ENCODE data around the gene CCDC17. TPM values are rescaled to one million over a fixed set of nuclear protein-coding genes. Genes with fewer than 3 reads are reported as not detected.

The CCDC17 gene
- total RNA-seq, 4 donors from 2014 or later, result 1.2 to 4.7 (median 1.6) TPM

DNA sequence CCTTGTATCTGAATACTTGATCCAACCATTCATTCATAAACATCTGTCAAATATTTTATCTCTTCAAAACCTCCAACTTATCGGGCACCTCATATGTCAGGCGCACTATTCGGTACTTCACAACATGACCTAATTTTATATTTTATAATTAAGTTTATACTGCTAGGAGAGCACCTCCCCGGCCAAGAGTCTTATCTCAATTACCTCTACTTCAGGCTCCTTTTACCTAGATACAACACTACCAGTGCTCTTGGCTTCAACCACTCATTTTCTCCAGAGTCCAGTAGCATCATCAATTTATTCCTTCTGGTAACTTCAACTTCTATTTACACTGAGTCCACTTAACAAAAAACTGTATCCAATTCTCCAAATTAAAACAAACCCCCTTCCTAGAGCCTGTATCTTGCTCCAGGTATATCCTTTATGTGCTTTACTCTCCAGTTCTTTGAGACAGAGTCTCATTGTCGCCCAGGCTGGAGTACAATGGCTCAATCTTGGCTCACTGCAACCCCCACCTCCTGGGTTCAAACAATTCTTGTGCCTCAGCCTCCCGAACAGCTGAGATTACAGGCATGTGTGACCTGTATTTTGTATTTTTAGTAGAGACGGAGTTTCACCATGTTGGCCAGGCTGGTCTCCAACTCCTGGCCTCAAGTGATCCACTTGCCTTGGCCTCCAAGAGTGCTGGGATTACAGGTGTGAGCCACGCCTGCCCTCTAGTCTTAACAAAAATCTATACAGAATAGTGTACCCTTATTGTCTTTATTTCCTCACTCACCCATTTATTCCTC, 43.7 kb upstream of the CCDC17 start:
- ATAC-seq, result no peak
- H3K27me3 ChIP-seq, result no peaks in the 10 kb centered on the region
- H3K4me3 ChIP-seq, result no peak overlapping the region
- no peak overlapping the region for H3K27ac ChIP-seq
- WGBS, 2 donors (ENCODE audit: low coverage in 1 of 2), result 70 to 71% methylated on average over 5 to 8 of the region's 8 CpGs
- H3K9me3 ChIP-seq, result no peaks in the 10 kb centered on the region
- TF ChIP-seq EP300 (IDR thresholded peaks at IDR 0.05) (no peak), POLR2AphosphoS5 (IDR thresholded peaks at IDR 0.05) (no peak), POLR2A (IDR thresholded peaks at IDR 0.05) (no peak)
- TF ChIP-seq, protein P1, sequence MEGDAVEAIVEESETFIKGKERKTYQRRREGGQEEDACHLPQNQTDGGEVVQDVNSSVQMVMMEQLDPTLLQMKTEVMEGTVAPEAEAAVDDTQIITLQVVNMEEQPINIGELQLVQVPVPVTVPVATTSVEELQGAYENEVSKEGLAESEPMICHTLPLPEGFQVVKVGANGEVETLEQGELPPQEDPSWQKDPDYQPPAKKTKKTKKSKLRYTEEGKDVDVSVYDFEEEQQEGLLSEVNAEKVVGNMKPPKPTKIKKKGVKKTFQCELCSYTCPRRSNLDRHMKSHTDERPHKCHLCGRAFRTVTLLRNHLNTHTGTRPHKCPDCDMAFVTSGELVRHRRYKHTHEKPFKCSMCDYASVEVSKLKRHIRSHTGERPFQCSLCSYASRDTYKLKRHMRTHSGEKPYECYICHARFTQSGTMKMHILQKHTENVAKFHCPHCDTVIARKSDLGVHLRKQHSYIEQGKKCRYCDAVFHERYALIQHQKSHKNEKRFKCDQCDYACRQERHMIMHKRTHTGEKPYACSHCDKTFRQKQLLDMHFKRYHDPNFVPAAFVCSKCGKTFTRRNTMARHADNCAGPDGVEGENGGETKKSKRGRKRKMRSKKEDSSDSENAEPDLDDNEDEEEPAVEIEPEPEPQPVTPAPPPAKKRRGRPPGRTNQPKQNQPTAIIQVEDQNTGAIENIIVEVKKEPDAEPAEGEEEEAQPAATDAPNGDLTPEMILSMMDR (IDR thresholded peaks at IDR 0.05), result no peak
- H3K36me3 ChIP-seq, result no peaks in the 10 kb centered on the region
- H3K4me1 ChIP-seq, result peaks cover 2 to 66% (median 5%) of the 10 kb centered on the region in 3 donors

DNA sequence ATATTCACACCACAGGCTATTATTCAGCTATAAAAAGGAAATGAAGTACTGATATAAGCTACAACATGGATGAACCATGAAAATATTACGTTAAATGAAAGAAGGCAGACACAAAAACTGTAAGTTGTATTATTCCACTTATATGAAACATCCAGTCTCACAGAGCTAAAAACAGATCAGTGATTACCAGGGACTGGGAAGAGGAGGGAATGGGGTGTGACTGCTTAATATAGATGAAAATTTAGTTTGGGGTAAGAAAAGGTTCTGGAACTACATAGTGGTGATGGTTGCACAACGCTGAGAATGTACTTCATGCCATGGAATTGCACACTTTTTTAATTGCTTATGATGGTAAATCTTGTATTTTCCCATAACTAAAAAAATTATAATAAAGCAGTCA, 43.0 kb upstream of the CCDC17 start:
- Histone ChIP-seq H3K36me3 (no peaks in the 10 kb centered on the region), H3K9me3 (no peaks in the 10 kb centered on the region), H3K4me3 (no peak overlapping the region), H3K27ac (no peak overlapping the region), H3K27me3 (no peaks in the 10 kb centered on the region), H3K4me1 (peaks cover 2 to 65% (median 5%) of the 10 kb centered on the region in 3 donors)
- no peak for ATAC-seq
- 83 to 88% methylated on average over 2 of the region's 2 CpGs for WGBS, 2 donors (ENCODE audit: low coverage in 1 of 2)
- TF ChIP-seq EP300 (IDR thresholded peaks at IDR 0.05) (no peak), POLR2A (IDR thresholded peaks at IDR 0.05) (no peak), POLR2AphosphoS5 (IDR thresholded peaks at IDR 0.05) (no peak)
- TF ChIP-seq, protein P1 (IDR thresholded peaks at IDR 0.05), result no peak

DNA sequence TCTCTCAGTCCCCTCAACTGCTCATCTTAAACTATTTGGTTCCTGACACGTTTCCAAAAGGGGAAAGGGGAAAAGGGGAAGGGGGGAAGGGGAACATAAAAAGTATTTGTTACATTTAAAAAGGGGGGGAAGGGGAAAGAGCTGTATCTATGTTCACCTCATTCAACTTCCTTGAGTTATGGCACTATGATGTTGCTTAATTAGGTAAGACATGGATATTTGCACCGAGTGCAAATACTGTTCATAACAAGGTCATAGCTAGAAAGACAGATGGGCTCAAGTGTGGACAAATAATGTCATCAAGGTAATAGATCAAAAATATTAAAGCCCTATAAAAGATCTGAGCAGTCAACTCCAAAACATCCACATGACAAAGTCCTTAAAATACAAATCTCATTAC, 36.5 kb upstream of the CCDC17 start:
- 7 to 38% methylated on average over 2 of the region's 2 CpGs for WGBS, 2 donors (ENCODE audit: low coverage in 1 of 2)
- TF ChIP-seq EP300 (IDR thresholded peaks at IDR 0.05) (no peak), POLR2A (IDR thresholded peaks at IDR 0.05) (no peak)
- Histone ChIP-seq H3K4me1 (peaks cover 0 to 25% (median 0%) of the 10 kb centered on the region in 3 donors), H3K27ac (no peak overlapping the region), H3K9me3 (no peaks in the 10 kb centered on the region), H3K27me3 (no peaks in the 10 kb centered on the region), H3K36me3 (peaks cover 0 to 49% of the 10 kb centered on the region in 2 donors), H3K4me3 (no peak overlapping the region)
- no peak for ATAC-seq

DNA sequence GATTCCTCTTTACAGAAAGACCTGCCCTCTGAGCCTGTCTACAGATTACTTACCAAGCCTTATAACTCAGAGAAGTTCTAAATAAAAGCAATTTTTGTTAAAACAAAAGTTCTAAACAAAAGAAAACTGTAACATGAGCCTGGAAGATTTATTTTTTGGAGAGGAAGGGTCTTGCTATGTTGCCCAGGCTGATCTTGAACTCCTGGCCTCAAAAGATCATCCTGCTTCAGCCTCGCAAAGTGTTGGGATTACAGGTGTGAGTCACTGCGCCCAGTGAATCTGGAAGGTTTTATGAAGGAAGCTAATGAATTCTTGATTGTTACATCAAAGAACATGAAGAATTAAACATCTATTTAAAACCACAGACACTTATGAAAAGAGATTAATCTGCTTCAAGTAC, 35.4 kb upstream of the CCDC17 start:
- no peaks in the 10 kb centered on the region for H3K27me3 ChIP-seq
- no peaks in the 10 kb centered on the region for H3K9me3 ChIP-seq
- no peak overlapping the region for H3K4me3 ChIP-seq
- no peak for TF ChIP-seq POLR2AphosphoS5 (IDR thresholded peaks at IDR 0.05)
- TF ChIP-seq POLR2A (IDR thresholded peaks at IDR 0.05), result no peak
- TF ChIP-seq EP300 (IDR thresholded peaks at IDR 0.05), result no peak
- TF ChIP-seq, protein P1 (IDR thresholded peaks at IDR 0.05), result no peak
- H3K4me1 ChIP-seq, result peaks cover 0 to 25% (median 0%) of the 10 kb centered on the region in 3 donors
- no peak for ATAC-seq
- WGBS, 2 donors (ENCODE audit: low coverage in 1 of 2), result 100% methylated on average over 2 of the region's 2 CpGs
- no peak overlapping the region for H3K27ac ChIP-seq
- peaks cover 2 to 60% of the 10 kb centered on the region in 2 donors for H3K36me3 ChIP-seq

DNA sequence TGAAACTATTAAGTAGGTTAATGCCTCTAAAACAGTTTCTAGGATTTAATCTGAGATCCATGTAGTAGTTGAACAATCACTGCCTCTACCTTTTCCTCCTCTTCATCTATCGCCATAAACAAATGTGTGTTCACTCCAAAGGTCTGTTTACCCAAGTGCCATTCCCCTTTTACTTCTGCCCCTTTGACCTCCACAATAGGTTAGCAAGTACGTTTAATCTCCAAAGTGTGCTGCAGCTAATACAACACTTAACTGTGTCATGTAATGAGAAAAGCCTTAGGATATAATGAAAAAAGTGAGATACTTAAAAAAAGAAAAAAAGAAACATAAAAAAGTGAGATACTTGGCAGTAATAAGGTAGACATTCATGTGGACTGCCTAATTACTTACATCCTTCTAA, 34.3 kb upstream of the CCDC17 start:
- WGBS, 2 donors (ENCODE audit: low coverage in 1 of 2), result 57 to 100% methylated on average over 1 to 2 of the region's 2 CpGs
- no peaks in the 10 kb centered on the region for H3K27me3 ChIP-seq
- no peak for TF ChIP-seq POLR2A (IDR thresholded peaks at IDR 0.05)
- no peak overlapping the region for H3K27ac ChIP-seq
- peaks cover 2 to 71% of the 10 kb centered on the region in 2 donors for H3K36me3 ChIP-seq
- no peak for ATAC-seq
- no peaks in the 10 kb centered on the region for H3K9me3 ChIP-seq
- H3K4me1 ChIP-seq, result peaks cover 0 to 25% (median 0%) of the 10 kb centered on the region in 3 donors
- no peak overlapping the region for H3K4me3 ChIP-seq

Measured in gastroesophageal sphincter (tissue), 4 donors.